HT-29 (cell line): ENCODE data around the gene COL6A2. TPM values are rescaled to one million over a fixed set of nuclear protein-coding genes. Genes with fewer than 3 reads are reported as not detected.
"Not testable (repeated sequence)": the region's sequence is repeated elsewhere in the genome, so short reads cannot be mapped to it uniquely, and the experiment has no call there.

ENCODE experiments used
- DNase-seq: peaks from one replicate; pipeline ENCODE4 v3.0.0-alpha.2; 2015; ENCODE audit warnings: low spot score
- small RNA-seq: library from RNA; depleted of rRNA; stranded (forward); fragments of <200 nt; gene quantifications from one replicate; pipeline ENCODE3, GENCODE V24; 2014
- total RNA-seq: library from RNA; depleted of rRNA; stranded (reverse); fragments of >200 nt; shearing (Covaris generic); gene quantifications from 2 replicates; pipeline ENCODE4 v1.2.3, GENCODE V29; 2014; rRNA removed

Gene COL6A2
- total RNA-seq, 1 experiment from 2014 or later, result not detected

DNA sequence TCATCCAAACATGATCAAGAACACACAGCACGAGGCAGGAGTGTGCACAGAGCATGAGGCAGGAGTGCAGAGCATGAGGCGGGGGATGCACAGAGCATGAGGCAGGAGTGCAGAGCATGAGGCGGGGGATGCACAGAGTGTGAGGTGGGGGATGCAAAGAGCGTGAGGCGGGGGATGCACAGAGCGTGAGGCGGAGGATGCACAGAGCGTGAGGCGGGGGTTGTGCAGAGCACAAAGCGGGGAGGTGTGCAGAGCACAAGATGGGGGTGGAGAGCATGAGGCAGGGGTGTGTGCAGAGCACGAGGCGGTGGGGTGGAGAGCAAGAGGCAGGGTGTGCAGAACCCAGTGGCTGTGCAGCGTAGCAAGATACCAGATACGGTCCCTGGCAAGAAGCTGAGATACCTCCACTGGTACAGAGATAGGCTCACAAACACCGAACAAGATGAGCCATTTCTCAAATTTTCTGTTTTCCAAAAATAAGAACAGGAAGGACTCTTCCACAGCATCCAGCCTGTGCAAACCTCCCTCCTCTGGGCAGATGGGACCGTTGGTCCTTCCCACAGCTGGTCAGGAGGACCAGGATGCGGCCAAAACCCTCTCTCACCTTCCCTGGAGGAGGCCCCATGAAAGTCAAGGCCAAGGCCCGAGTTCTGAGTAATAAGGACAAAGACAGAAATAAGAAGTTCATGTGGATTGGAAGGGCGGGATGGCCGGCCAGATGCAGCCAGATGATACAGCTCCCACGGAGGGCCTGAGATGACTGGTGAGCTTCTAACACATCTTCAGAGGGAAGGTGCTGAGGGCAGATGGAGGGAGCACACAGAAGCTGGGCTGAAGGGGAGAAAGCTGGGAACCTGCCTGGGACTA, 74.3 kb downstream of the COL6A2 start:
- DNase-seq, result no peak

- DNase-seq, result no peak
These were observed 75.1 kb downstream of the COL6A2 start for GRCh38 chr21:46172863-46173528.

DNA sequence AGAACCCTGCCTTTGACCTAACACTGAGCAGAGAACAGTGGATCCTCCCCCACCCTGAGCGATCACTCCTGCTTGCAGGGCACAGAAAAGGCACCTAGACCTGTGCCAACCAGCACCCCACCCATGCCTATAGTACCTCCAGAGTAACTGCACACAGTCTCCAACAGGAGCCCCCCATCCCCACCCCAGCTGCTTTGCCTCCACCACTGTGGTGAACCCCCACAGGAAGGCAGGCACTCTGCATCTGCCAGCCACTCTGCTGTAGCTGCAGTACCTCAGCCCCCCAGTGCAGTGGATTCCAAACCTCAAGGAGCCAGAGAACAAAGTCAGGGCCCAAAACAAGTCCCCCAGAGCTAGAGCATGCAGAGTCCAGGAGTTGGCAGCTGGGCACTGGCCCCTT, 75.7 kb downstream of the COL6A2 start:
- no peak for DNase-seq

- not testable (repeated sequence) for DNase-seq
These were observed 78.7 kb downstream of the COL6A2 start for GRCh38 chr21:46176443-46177129.

- no peak for DNase-seq
These were observed 81.0 kb downstream of the COL6A2 start for GRCh38 chr21:46178961-46179360.

Small RNA genes lying within 50 kb of the gene (small RNA-seq; reads per million reads assigned to genes)
- not detected for gene PSMA6P3

Other genes starting within 250 kb of the COL6A2 start
- 1.1 and 4.4 TPM in 2 replicates for gene COL6A1, start 116.3 kb upstream of the COL6A2 start, total RNA-seq
- 0.33 TPM in 1 of 2 replicates, not detected in the other for gene FTCD, start 57.5 kb downstream of the COL6A2 start, total RNA-seq
- 8.3 and 12.7 TPM in 2 replicates for gene SPATC1L, start 86.3 kb downstream of the COL6A2 start, total RNA-seq
- gene LSS, start 130.7 kb downstream of the COL6A2 start, total RNA-seq, result 95.6 and 109 TPM in 2 replicates
- gene MCM3AP, start 187.5 kb downstream of the COL6A2 start, total RNA-seq, result 75.9 and 115 TPM in 2 replicates
- 9.4 and 10.5 TPM in 2 replicates for gene YBEY, start 188.2 kb downstream of the COL6A2 start, total RNA-seq
- 14.7 and 17.2 TPM in 2 replicates for gene C21orf58, start 225.8 kb downstream of the COL6A2 start, total RNA-seq
- 33.9 and 51.3 TPM in 2 replicates for gene PCNT, start 226.0 kb downstream of the COL6A2 start, total RNA-seq